DND-41 (cell line): Measurements from ENCODE around the gene SLCO4A1.
"Not testable (repeated sequence)": the region's sequence is repeated elsewhere in the genome, so short reads cannot be mapped to it uniquely, and the experiment has no call there.

Experiments used
- ATAC-seq: fragments of 200-7000 bp; cut with Tn5 transposase; 3 replicates; pipeline ENCODE4 v1.9.1; 2021; ENCODE audit warnings: low read depth; ENCODE audit not compliant: insufficient read depth
- DNase-seq: peaks from one replicate; pipeline ENCODE4 v3.0.0-alpha.2; 2020
- H2AFZ ChIP-seq: 2 replicates; pipeline ENCODE4 v1.6.0; 2012; ENCODE audit warnings: low read depth, low read length
- H3K27ac ChIP-seq: 2 replicates; pipeline ENCODE4 v1.5.1; 2012; ENCODE audit warnings: low read length, inconsistent platforms
- H3K27me3 ChIP-seq: fragments of 200-600 bp; sonication (generic); 2 replicates; pipeline ENCODE4 v1.6.0; 2012; ENCODE audit warnings: low read length, mild to moderate bottlenecking, inconsistent platforms; ENCODE audit not compliant: insufficient read depth, poor library complexity
- H3K36me3 ChIP-seq: 2 replicates; pipeline ENCODE4 v1.5.1; 2012; ENCODE audit warnings: low read length, inconsistent platforms; ENCODE audit not compliant: insufficient read depth
- H3K4me1 ChIP-seq: 2 replicates; pipeline ENCODE4 v1.5.1; 2012; ENCODE audit warnings: mild to moderate bottlenecking, low read length; ENCODE audit not compliant: insufficient read depth
- H3K4me2 ChIP-seq: 2 replicates; pipeline ENCODE4 v1.6.0; 2012; ENCODE audit warnings: mild to moderate bottlenecking, moderate library complexity, low read length, inconsistent platforms; ENCODE audit not compliant: insufficient read depth
- H3K4me3 ChIP-seq, 2 experiments: fragments of 200-600 bp in 1 of 2; shearing (Covaris generic) in 1 of 2; 2 replicates each; pipeline ENCODE4 v1.5.1; 2012 to 2016; ENCODE audit warnings: inconsistent platforms in 2 of 2, low read length in 2 of 2, mild to moderate bottlenecking in 2 of 2, low read depth in 1 of 2, moderate library complexity in 1 of 2
- H3K79me2 ChIP-seq: 2 replicates; pipeline ENCODE4 v1.6.0; 2012; ENCODE audit warnings: low read length, inconsistent platforms; ENCODE audit not compliant: insufficient read depth
- H3K9ac ChIP-seq: 2 replicates; pipeline ENCODE4 v1.6.0; 2012; ENCODE audit warnings: low read depth, mild to moderate bottlenecking, inconsistent platforms, low read length, moderate library complexity
- H3K9me3 ChIP-seq: 2 replicates; pipeline ENCODE4 v1.5.1; 2012; ENCODE audit warnings: low read length, moderate library complexity, mild to moderate bottlenecking, inconsistent platforms; ENCODE audit not compliant: insufficient read depth, severe bottlenecking
- H4K20me1 ChIP-seq: 2 replicates; pipeline ENCODE4 v1.6.0; 2012; ENCODE audit warnings: low read length; ENCODE audit not compliant: insufficient read depth
- EZH2 ChIP-seq: IDR thresholded peaks from 3 replicates; pipeline ENCODE4 v1.6.1; 2012; ENCODE audit warnings: borderline replicate concordance, low read depth, mild to moderate bottlenecking, moderate library complexity, low read length, inconsistent platforms; ENCODE audit not compliant: severe bottlenecking
- TF ChIP-seq, protein P1 (sequence below): IDR thresholded peaks from 2 replicates; pipeline ENCODE4 v1.5.1; 2012; ENCODE audit warnings: borderline replicate concordance, low read length, moderate library complexity, mild to moderate bottlenecking; ENCODE audit not compliant: poor library complexity, severe bottlenecking; ENCODE audit errors: extremely low read depth

Gene SLCO4A1

DNA sequence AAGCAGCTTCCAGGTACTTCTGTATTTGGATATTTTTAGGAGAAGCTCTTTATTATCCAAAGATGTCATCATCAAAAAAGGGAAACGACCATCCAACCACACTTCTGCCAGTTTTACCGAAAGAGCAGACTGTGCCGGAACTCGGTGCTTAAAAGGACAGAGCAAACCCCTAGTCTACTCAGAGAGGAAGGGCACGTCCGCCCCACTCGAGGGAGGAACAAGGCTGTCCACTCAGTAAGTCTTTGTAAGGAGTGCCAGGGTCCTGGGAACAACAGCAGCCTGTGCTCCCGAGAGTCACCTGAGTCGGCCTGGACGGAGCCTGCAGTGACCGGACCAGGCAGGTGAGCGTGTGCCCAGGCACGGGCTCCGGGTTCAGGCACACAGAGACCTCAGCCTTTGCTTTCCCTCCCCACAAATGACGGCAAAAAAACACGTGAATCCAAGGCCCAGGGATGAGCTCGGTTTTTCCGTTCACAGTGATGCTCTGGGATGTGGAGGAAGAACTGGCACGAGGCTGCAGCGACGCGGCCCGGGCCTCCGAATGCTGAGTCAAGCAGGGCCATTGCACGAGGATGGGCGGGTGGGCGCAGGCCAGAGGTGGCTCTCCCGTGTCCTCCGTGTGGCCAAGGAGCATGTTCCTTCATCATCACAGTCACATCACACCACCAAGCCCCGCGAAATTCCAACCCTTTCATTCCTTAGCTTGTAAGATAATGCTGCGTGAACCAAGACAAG, 17.4 kb upstream of the SLCO4A1 start:
- no peak overlapping the region for H2AFZ ChIP-seq
- H3K9me3 ChIP-seq, result no peaks in the 10 kb centered on the region
- H3K79me2 ChIP-seq, result no peaks in the 10 kb centered on the region
- no peak overlapping the region for H3K9ac ChIP-seq
- H3K4me3 ChIP-seq, result no peak overlapping the region
- ATAC-seq (no peak), DNase-seq (no peak)
- H4K20me1 ChIP-seq, result peaks cover under 1% of the 10 kb centered on the region
- no peak overlapping the region for H3K27ac ChIP-seq
- TF ChIP-seq EZH2, result no peak
- TF ChIP-seq, protein P1, sequence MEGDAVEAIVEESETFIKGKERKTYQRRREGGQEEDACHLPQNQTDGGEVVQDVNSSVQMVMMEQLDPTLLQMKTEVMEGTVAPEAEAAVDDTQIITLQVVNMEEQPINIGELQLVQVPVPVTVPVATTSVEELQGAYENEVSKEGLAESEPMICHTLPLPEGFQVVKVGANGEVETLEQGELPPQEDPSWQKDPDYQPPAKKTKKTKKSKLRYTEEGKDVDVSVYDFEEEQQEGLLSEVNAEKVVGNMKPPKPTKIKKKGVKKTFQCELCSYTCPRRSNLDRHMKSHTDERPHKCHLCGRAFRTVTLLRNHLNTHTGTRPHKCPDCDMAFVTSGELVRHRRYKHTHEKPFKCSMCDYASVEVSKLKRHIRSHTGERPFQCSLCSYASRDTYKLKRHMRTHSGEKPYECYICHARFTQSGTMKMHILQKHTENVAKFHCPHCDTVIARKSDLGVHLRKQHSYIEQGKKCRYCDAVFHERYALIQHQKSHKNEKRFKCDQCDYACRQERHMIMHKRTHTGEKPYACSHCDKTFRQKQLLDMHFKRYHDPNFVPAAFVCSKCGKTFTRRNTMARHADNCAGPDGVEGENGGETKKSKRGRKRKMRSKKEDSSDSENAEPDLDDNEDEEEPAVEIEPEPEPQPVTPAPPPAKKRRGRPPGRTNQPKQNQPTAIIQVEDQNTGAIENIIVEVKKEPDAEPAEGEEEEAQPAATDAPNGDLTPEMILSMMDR, result no peak
- H3K27me3 ChIP-seq, result no peaks in the 10 kb centered on the region
- H3K36me3 ChIP-seq, result no peaks in the 10 kb centered on the region
- peaks cover 11% of the 10 kb centered on the region for H3K4me1 ChIP-seq
- no peak overlapping the region for H3K4me2 ChIP-seq

DNA sequence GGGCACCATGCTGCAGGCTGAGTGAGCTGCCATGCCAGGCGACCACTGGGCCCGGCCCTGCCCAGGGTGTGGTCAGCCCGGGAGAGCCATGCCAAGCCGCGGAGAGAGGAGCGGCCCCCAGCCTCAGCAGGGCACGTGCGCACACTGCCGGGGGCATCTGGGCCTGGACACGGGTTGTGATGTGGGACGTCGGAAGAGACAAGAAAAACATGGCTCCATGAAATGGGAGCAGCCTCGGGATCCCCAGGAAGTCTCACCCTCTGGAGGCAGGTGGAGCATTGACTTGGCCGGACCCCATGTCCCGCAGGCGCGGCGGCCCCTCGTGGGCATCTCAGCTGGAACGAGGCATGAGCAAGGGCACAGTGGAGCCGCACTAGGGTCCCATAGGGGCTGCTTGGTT, 16.8 kb upstream of the SLCO4A1 start:
- H3K4me1 ChIP-seq, result peaks cover 11% of the 10 kb centered on the region

DNA sequence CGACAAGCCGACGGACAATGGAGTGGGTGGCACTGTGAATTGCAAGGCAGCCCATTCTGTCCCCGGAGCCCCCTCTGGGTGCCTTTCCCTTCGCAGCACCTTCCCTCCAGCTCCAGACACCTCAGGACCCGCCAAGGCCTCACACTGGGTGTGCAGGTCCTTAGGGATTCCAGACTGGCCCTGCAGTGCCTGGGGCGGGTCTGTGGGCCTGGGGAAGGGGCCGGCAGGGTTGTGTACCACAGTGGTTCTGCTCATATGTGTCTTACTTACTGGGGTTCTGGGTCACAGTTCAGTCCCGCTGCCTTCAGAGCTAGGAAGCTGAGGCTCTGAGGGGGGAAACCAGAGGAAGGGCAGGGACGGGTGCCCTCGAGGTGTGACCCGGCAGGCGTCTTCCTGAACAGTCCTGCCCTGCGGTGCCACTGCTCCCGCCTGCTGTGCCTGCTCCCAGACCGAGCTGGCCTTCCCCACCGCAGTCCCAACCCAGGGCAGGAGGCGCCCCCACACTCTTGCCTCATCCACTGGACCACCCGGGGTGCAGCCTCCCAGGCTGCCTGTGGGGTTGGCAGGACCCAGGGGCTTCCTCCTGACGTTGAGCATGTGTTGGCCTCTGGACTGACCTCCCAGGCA, 16.3 kb upstream of the SLCO4A1 start:
- Histone ChIP-seq H3K79me2 (no peaks in the 10 kb centered on the region), H3K36me3 (no peaks in the 10 kb centered on the region), H3K9me3 (no peaks in the 10 kb centered on the region), H4K20me1 (peaks cover 3% of the 10 kb centered on the region), H3K9ac (no peak overlapping the region), H3K27me3 (no peaks in the 10 kb centered on the region), H2AFZ (no peak overlapping the region), H3K4me2 (no peak overlapping the region), H3K4me3 (no peak overlapping the region), H3K4me1 (peaks cover 11% of the 10 kb centered on the region), H3K27ac (no peak overlapping the region)
- ATAC-seq, result no peak
- TF ChIP-seq, protein P1, result no peak
- TF ChIP-seq EZH2, result no peak
- no peak for DNase-seq

More for the DNA sequence above, 16.8 kb upstream of the SLCO4A1 start:
- Histone ChIP-seq H3K9me3 (no peaks in the 10 kb centered on the region), H3K27ac (no peak overlapping the region), H3K4me3 (no peak overlapping the region), H3K36me3 (no peaks in the 10 kb centered on the region), H2AFZ (no peak overlapping the region), H3K79me2 (no peaks in the 10 kb centered on the region), H4K20me1 (peaks cover 3% of the 10 kb centered on the region), H3K27me3 (no peaks in the 10 kb centered on the region), H3K9ac (no peak overlapping the region), H3K4me2 (no peak overlapping the region)
- ATAC-seq (no peak), DNase-seq (no peak)
- TF ChIP-seq, protein P1, result no peak
- TF ChIP-seq EZH2, result no peak

DNA sequence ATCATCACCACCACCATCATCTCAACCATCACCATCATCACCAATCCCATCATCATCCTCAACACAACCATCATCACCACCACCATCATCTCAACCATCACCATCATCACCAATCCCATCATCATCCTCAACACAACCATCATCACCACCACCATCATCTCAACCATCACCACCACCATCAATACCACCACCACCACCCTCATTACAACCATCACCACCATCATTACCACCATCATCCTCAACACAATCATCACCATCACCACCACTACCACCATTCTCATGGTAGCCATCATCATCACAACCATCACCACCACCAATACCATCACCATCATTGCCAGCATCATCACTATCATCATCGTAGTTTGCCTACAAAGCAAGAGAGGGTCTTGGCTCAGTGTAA, 14.9 kb upstream of the SLCO4A1 start:
- not testable (repeated sequence) for H3K36me3 ChIP-seq, H3K4me3 ChIP-seq, H3K9ac ChIP-seq, H3K79me2 ChIP-seq, H3K27ac ChIP-seq, H3K27me3 ChIP-seq, H3K9me3 ChIP-seq, ATAC-seq, H3K4me2 ChIP-seq, DNase-seq, H4K20me1 ChIP-seq, H2AFZ ChIP-seq
- H3K4me1 ChIP-seq, result peaks cover 11% of the 10 kb centered on the region
